Measurements from ENCODE around the gene RSAD2. TPM values are rescaled to one million over a fixed set of nuclear protein-coding genes. Genes with fewer than 3 reads are reported as not detected.

Gene RSAD2
- total RNA-seq, 1 experiment from 2014 or later: 0.18 TPM

- Mint-ChIP-seq H3K4me1 (ENCODE audit: low read depth, unreplicated experiment) (no peaks in the 10 kb centered on the region), H3K4me3 (ENCODE audit: unreplicated experiment) (no peak overlapping the region), H3K27ac (ENCODE audit: unreplicated experiment) (no peak overlapping the region), H3K36me3 (ENCODE audit: insufficient read depth, unreplicated experiment) (peaks cover 6% of the 10 kb centered on the region), H3K9me3 (ENCODE audit: unreplicated experiment) (no peaks in the 10 kb centered on the region), H3K27me3 (ENCODE audit: insufficient read depth, unreplicated experiment) (peaks cover 5% of the 10 kb centered on the region)
- DNase-seq: no peak
- no peak overlapping the region for H3K4me3 ChIP-seq (ENCODE audit: low read depth, low read length)
- TF ChIP-seq CTCF (IDR thresholded peaks at IDR 0.05; ENCODE audit: insufficient read depth in 1 of 2, low read depth in 1 of 2, low read length in 1 of 2, severe bottlenecking in 1 of 2, unreplicated experiment in 1 of 2): no peak
- H3K36me3 ChIP-seq (ENCODE audit: control insufficient read depth, insufficient read depth, low read length): no peaks in the 10 kb centered on the region
- intact Hi-C loops (cut with micrococcal nuclease; ENCODE audit: unreplicated experiment): no loop called here
- H3K9me3 ChIP-seq: peaks cover 5% of the 10 kb centered on the region; the same call in 1 of the 2 replicates
- BruUV-seq (replicated peaks): no TSS peak
- no peaks in the 10 kb centered on the region for H3K27me3 ChIP-seq (replicated peaks; ENCODE audit: control insufficient read depth, insufficient read depth, low read length)
- CTCF ChIA-PET: no interaction called here
- H3K4me1 ChIP-seq: no peaks in the 10 kb centered on the region
- POLR2A ChIA-PET: no interaction called here
Measured at GRCh38 chr2:6915399-6915798, 37.8 kb downstream of the RSAD2 start.

- H3K9me3 ChIP-seq: peaks cover 5% of the 10 kb centered on the region; the same call in 1 of the 2 replicates
- no peaks in the 10 kb centered on the region for H3K27me3 ChIP-seq (replicated peaks; ENCODE audit: control insufficient read depth, insufficient read depth, low read length)
- Mint-ChIP-seq H3K9me3 (ENCODE audit: unreplicated experiment) (no peaks in the 10 kb centered on the region), H3K4me1 (ENCODE audit: low read depth, unreplicated experiment) (no peaks in the 10 kb centered on the region), H3K4me3 (ENCODE audit: unreplicated experiment) (peak overlapping the region; percentile 59), H3K36me3 (ENCODE audit: insufficient read depth, unreplicated experiment) (peaks cover 6% of the 10 kb centered on the region), H3K27me3 (ENCODE audit: insufficient read depth, unreplicated experiment) (peaks cover 5% of the 10 kb centered on the region), H3K27ac (ENCODE audit: unreplicated experiment) (no peak overlapping the region)
- H3K4me1 ChIP-seq: no peaks in the 10 kb centered on the region
- CTCF ChIA-PET: interaction anchor here (0.5 to 1.5 kb wide), 8 partner anchors 11 to 187 kb away, joined by 3 to 4 read pairs (median 4); no protein-coding TSS in a partner anchor
- BruUV-seq (replicated peaks): no TSS peak
- no peak for DNase-seq
- no peak overlapping the region for H3K4me3 ChIP-seq (ENCODE audit: low read depth, low read length)
- no peaks in the 10 kb centered on the region for H3K36me3 ChIP-seq (ENCODE audit: control insufficient read depth, insufficient read depth, low read length)
- intact Hi-C loops (cut with micrococcal nuclease; ENCODE audit: unreplicated experiment): no loop called here
- no peak for TF ChIP-seq CTCF (IDR thresholded peaks at IDR 0.05; ENCODE audit: insufficient read depth in 1 of 2, low read depth in 1 of 2, low read length in 1 of 2, severe bottlenecking in 1 of 2, unreplicated experiment in 1 of 2)
- POLR2A ChIA-PET: no interaction called here
Measured at GRCh38 chr2:6916224-6916623, 38.6 kb downstream of the RSAD2 start.

GRCh38 chr2:6916736-6917070 lies 39.1 kb downstream of the RSAD2 start:
- peak overlapping the region; percentile 15; the same call in 1 of the 2 replicates for H3K4me3 ChIP-seq (ENCODE audit: low read depth, low read length)
- H3K4me1 Mint-ChIP-seq (ENCODE audit: low read depth, unreplicated experiment): no peaks in the 10 kb centered on the region
- no peak overlapping the region for H3K27ac Mint-ChIP-seq (ENCODE audit: unreplicated experiment)

More at GRCh38 chr2:6916736-6917070, 39.1 kb downstream of the RSAD2 start:
- Histone ChIP-seq H3K36me3 (ENCODE audit: control insufficient read depth, insufficient read depth, low read length) (no peaks in the 10 kb centered on the region), H3K4me1 (no peaks in the 10 kb centered on the region), H3K27me3 (replicated peaks; ENCODE audit: control insufficient read depth, insufficient read depth, low read length) (no peaks in the 10 kb centered on the region), H3K9me3 (peaks cover 5% of the 10 kb centered on the region; the same call in 1 of the 2 replicates)
- Mint-ChIP-seq H3K36me3 (ENCODE audit: insufficient read depth, unreplicated experiment) (peaks cover 6% of the 10 kb centered on the region), H3K4me3 (ENCODE audit: unreplicated experiment) (peak overlapping the region; percentile 59), H3K9me3 (ENCODE audit: unreplicated experiment) (no peaks in the 10 kb centered on the region), H3K27me3 (ENCODE audit: insufficient read depth, unreplicated experiment) (peaks cover 5% of the 10 kb centered on the region)
- intact Hi-C loops (cut with micrococcal nuclease; ENCODE audit: unreplicated experiment): no loop called here
- ChIA-PET CTCF (interaction anchor here (0.5 to 1.5 kb wide), 8 partner anchors 11 to 187 kb away, joined by 3 to 4 read pairs (median 4); no protein-coding TSS in a partner anchor), POLR2A (no interaction called here)
- DNase-seq: no peak
- peak in 1 of 2 experiments; percentile 6 for TF ChIP-seq CTCF (IDR thresholded peaks at IDR 0.05; ENCODE audit: insufficient read depth in 1 of 2, low read depth in 1 of 2, low read length in 1 of 2, severe bottlenecking in 1 of 2, unreplicated experiment in 1 of 2)
- BruUV-seq (replicated peaks): no TSS peak

Data from Caco-2 (cell line).